DND-41 (cell line): Measurements from ENCODE around the gene MFSD2A.

ENCODE experiments used
- EZH2 ChIP-seq: IDR thresholded peaks from 3 replicates; pipeline ENCODE4 v1.6.1; 2012; ENCODE audit warnings: borderline replicate concordance, low read depth, mild to moderate bottlenecking, moderate library complexity, low read length, inconsistent platforms; ENCODE audit not compliant: severe bottlenecking
- TF ChIP-seq, protein P1 (sequence below): IDR thresholded peaks from 2 replicates; pipeline ENCODE4 v1.5.1; 2012; ENCODE audit warnings: borderline replicate concordance, low read length, moderate library complexity, mild to moderate bottlenecking; ENCODE audit not compliant: poor library complexity, severe bottlenecking; ENCODE audit errors: extremely low read depth

DNA sequence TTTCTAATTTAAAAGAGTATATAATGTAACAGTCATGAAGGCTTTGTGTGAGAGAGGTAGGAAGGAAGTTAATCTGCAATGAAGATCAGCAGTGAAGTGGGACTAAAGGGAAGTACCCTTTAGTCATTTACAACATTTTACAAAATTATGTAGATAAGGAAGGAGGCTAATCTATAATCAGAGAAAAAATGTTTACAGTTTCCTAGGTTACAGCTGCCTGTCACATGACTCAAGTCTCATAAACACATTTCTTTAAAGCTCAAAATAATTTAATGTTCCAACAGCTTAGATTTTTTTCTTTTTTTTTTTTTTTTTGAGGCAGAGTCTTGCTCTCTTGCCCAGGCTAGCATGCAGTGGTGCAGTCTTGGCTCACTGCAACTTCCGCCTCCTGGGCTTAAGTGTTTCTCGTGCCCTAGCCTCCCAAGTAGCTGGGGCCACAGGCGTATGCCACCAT, 59.3 kb downstream of the MFSD2A start:
- TF ChIP-seq, protein P1, sequence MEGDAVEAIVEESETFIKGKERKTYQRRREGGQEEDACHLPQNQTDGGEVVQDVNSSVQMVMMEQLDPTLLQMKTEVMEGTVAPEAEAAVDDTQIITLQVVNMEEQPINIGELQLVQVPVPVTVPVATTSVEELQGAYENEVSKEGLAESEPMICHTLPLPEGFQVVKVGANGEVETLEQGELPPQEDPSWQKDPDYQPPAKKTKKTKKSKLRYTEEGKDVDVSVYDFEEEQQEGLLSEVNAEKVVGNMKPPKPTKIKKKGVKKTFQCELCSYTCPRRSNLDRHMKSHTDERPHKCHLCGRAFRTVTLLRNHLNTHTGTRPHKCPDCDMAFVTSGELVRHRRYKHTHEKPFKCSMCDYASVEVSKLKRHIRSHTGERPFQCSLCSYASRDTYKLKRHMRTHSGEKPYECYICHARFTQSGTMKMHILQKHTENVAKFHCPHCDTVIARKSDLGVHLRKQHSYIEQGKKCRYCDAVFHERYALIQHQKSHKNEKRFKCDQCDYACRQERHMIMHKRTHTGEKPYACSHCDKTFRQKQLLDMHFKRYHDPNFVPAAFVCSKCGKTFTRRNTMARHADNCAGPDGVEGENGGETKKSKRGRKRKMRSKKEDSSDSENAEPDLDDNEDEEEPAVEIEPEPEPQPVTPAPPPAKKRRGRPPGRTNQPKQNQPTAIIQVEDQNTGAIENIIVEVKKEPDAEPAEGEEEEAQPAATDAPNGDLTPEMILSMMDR: no peak
- TF ChIP-seq EZH2: no peak
